T47D (cell line): ENCODE results near the gene NME3.

ENCODE experiments used
- DNase-seq, 2 experiments: peaks; one replicate each; pipeline versions ENCODE4 v3.0.0 to v3.0.0-alpha.2; 2011 to 2012; ENCODE audit warnings: low read depth in 1 of 2, low spot score in 1 of 2
- JUND ChIP-seq: IDR thresholded peaks from 2 replicates; pipeline ENCODE4 v1.6.1; 2012; ENCODE audit warnings: low read depth
- in situ Hi-C: cut with HindIII; loops from 2 replicates; pipeline ENCODE4 v1.10.0; 2016; ENCODE audit warnings: low sequenced_read_pairs, low pct_unique_long_range_greater_than_20kb

Gene NME3

GRCh38 chr16:1768061-1768766, 3.1 kb downstream of the NME3 start:
- in situ Hi-C loops = no loop called here
- no peak for DNase-seq
- TF ChIP-seq JUND = no peak

- no peak for DNase-seq
- no peak for TF ChIP-seq JUND
- in situ Hi-C loops = no loop called here
Measured at GRCh38 chr16:1767116-1767994, 4.0 kb downstream of the NME3 start.

GRCh38 chr16:1766701-1767100, 4.6 kb downstream of the NME3 start:
- in situ Hi-C loops = no loop called here
- TF ChIP-seq JUND = no peak
- DNase-seq = no peak

GRCh38 chr16:1766231-1766630, 5.1 kb downstream of the NME3 start:
- in situ Hi-C loops = no loop called here
- TF ChIP-seq JUND = no peak
- DNase-seq = no peak

GRCh38 chr16:1765826-1766225, 5.5 kb downstream of the NME3 start:
- DNase-seq = no peak
- TF ChIP-seq JUND = no peak
- in situ Hi-C loops = no loop called here

- DNase-seq = no peak
- in situ Hi-C loops = no loop called here
- no peak for TF ChIP-seq JUND
Measured at GRCh38 chr16:1764971-1765370, 6.4 kb downstream of the NME3 start.

- TF ChIP-seq JUND = no peak
- in situ Hi-C loops = no loop called here
- DNase-seq = no peak
Measured at GRCh38 chr16:1763521-1764511, 7.5 kb downstream of the NME3 start.

- in situ Hi-C loops = no loop called here
- TF ChIP-seq JUND = no peak
- no peak for DNase-seq
Measured at GRCh38 chr16:1762879-1763520, 8.3 kb downstream of the NME3 start.

GRCh38 chr16:1762196-1762878, 9.0 kb downstream of the NME3 start:
- no peak for DNase-seq
- TF ChIP-seq JUND = no peak
- in situ Hi-C loops = no loop called here

GRCh38 chr16:1761751-1762150, 9.6 kb downstream of the NME3 start:
- no peak for DNase-seq
- TF ChIP-seq JUND = no peak
- in situ Hi-C loops = no loop called here

- in situ Hi-C loops = no loop called here
- DNase-seq = no peak
- TF ChIP-seq JUND = no peak
Measured at GRCh38 chr16:1760911-1761310, 10.4 kb downstream of the NME3 start.
